Liver (tissue), 9 donors: ENCODE results near the gene LGALSL. TPM values are rescaled to one million over a fixed set of nuclear protein-coding genes. Genes with fewer than 3 reads are reported as not detected.

ENCODE experiments used
- DNase-seq: peaks from one replicate; pipeline ENCODE4 v3.0.0-alpha.2; 2017; ENCODE audit warnings: low spot score
- H3K27ac ChIP-seq, 2 donors: one replicate each; pipeline ENCODE4 v1.7.0; 2013; ENCODE audit warnings: inconsistent platforms in 2 of 2, low read length in 2 of 2, control low read depth in 1 of 2, low read depth in 1 of 2, mild to moderate bottlenecking in 1 of 2
- H3K27me3 ChIP-seq, 4 donors: one replicate each; pipeline versions ENCODE4 v1.6.1 to v1.7.0; 2013; ENCODE audit warnings: low read length in 3 of 4, inconsistent platforms in 1 of 4, mild to moderate bottlenecking in 1 of 4, moderate library complexity in 1 of 4; ENCODE audit not compliant: control insufficient read depth in 4 of 4, insufficient read depth in 4 of 4
- H3K36me3 ChIP-seq, 4 donors: one replicate each; pipeline versions ENCODE4 v1.6.1 to v1.7.0; 2013; ENCODE audit warnings: low read length in 3 of 4, mild to moderate bottlenecking in 3 of 4, low read depth in 1 of 4, moderate library complexity in 1 of 4; ENCODE audit not compliant: control insufficient read depth in 4 of 4, insufficient read depth in 3 of 4
- H3K4me1 ChIP-seq, 4 donors: one replicate each; pipeline versions ENCODE4 v1.6.1 to v1.7.0; 2013; ENCODE audit warnings: low read length in 3 of 4, mild to moderate bottlenecking in 3 of 4, moderate library complexity in 1 of 4; ENCODE audit not compliant: control insufficient read depth in 4 of 4, insufficient read depth in 4 of 4
- H3K4me3 ChIP-seq, 3 donors: one replicate each; pipeline versions ENCODE4 v1.6.1 to v1.7.0; 2013; ENCODE audit warnings: low read length in 3 of 3, control low read depth in 1 of 3, low read depth in 1 of 3, mild to moderate bottlenecking in 1 of 3
- H3K9ac ChIP-seq, 2 donors: one replicate each; pipeline ENCODE4 v1.7.0; 2013; ENCODE audit warnings: low read length in 2 of 2, mild to moderate bottlenecking in 2 of 2, moderate library complexity in 2 of 2, control low read depth in 1 of 2, low read depth in 1 of 2
- H3K9me3 ChIP-seq, 4 donors: one replicate each; pipeline versions ENCODE4 v1.6.1 to v1.7.0; 2013; ENCODE audit warnings: low read length in 3 of 4; ENCODE audit not compliant: control insufficient read depth in 4 of 4
- ATF3 ChIP-seq: IDR thresholded peaks from 2 replicates; pipeline ENCODE4 v1.6.1; 2016; ENCODE audit warnings: antibody characterized with exemption
- CTCF ChIP-seq: fragments of 150-350 bp; IDR thresholded peaks from 2 replicates; pipeline ENCODE4 v1.5.1; 2017; ENCODE audit warnings: improper control_type of control experiment, low read depth, low read length; ENCODE audit not compliant: missing input control
- EGR1 ChIP-seq, 2 donors: IDR thresholded peaks; 2 replicates each; pipeline ENCODE4 v1.6.1; 2016 to 2018; ENCODE audit warnings: antibody characterized with exemption in 2 of 2, low read depth in 2 of 2
- FOXA1 ChIP-seq: IDR thresholded peaks from 2 replicates; pipeline ENCODE4 v1.6.1; 2016; ENCODE audit warnings: antibody characterized with exemption
- FOXA2 ChIP-seq: IDR thresholded peaks from 2 replicates; pipeline ENCODE4 v1.6.1; 2016; ENCODE audit warnings: antibody characterized with exemption
- GABPA ChIP-seq, 2 donors: IDR thresholded peaks in 1 of 2; conservative IDR thresholded peaks in 1 of 2; 2 replicates each; pipeline ENCODE4 v1.6.1; 2016; ENCODE audit warnings: antibody characterized with exemption in 2 of 2, mild to moderate bottlenecking in 1 of 2, moderate library complexity in 1 of 2
- HNF4A ChIP-seq, 2 donors: conservative IDR thresholded peaks; 2 replicates each; pipeline ENCODE4 v1.6.1; 2016; ENCODE audit warnings: antibody characterized with exemption in 2 of 2, mild to moderate bottlenecking in 2 of 2
- HNF4G ChIP-seq: IDR thresholded peaks from 2 replicates; pipeline ENCODE4 v1.6.1; 2016; ENCODE audit warnings: antibody characterized with exemption
- JUND ChIP-seq, 2 donors: IDR thresholded peaks; 2 replicates each; pipeline ENCODE4 v1.6.1; 2016; ENCODE audit warnings: antibody characterized with exemption in 2 of 2
- NR2F2 ChIP-seq: IDR thresholded peaks from 2 replicates; pipeline ENCODE4 v1.6.1; 2016; ENCODE audit warnings: antibody characterized with exemption
- RAD21 ChIP-seq, 2 donors: IDR thresholded peaks; 2 replicates each; pipeline ENCODE4 v1.6.1; 2016; ENCODE audit warnings: antibody characterized with exemption in 2 of 2, mild to moderate bottlenecking in 2 of 2
- REST ChIP-seq: IDR thresholded peaks from 2 replicates; pipeline ENCODE4 v1.6.1; 2016; ENCODE audit warnings: antibody characterized with exemption, mild to moderate bottlenecking
- RXRA ChIP-seq, 2 donors: IDR thresholded peaks; 2 replicates each; pipeline ENCODE4 v1.6.1; 2017 to 2018; ENCODE audit warnings: antibody characterized with exemption in 2 of 2, mild to moderate bottlenecking in 1 of 2
- SP1 ChIP-seq: IDR thresholded peaks from 2 replicates; pipeline ENCODE4 v1.6.1; 2018; ENCODE audit warnings: antibody characterized with exemption, mild to moderate bottlenecking
- TAF1 ChIP-seq: conservative IDR thresholded peaks from 2 replicates; pipeline ENCODE4 v1.6.1; 2016; ENCODE audit warnings: antibody characterized with exemption, mild to moderate bottlenecking
- YY1 ChIP-seq: IDR thresholded peaks from 2 replicates; pipeline ENCODE4 v1.6.1; 2016; ENCODE audit warnings: antibody characterized with exemption, mild to moderate bottlenecking
- ZBTB33 ChIP-seq: IDR thresholded peaks from 2 replicates; pipeline ENCODE4 v1.6.1; 2016; ENCODE audit warnings: antibody characterized with exemption
- WGBS: extraction: QIAGEN DNeasy Blood & Tissue Kit; methylation state at CpG from one replicate; pipeline ENCODE4 v1.1.7; 2013; 5-methylcytosine and 5-hydroxymethylcytosine counted together
- polyA plus RNA-seq, 2 donors: library from polyadenylated mRNA; stranded (reverse) in 1 of 2; unstranded in 1 of 2; fragments of 200-250 nt in 1 of 2; fragments of >200 nt in 1 of 2; fragmentation: Nextera tagmentation in 1 of 2; extraction: Ambion mirVana in 1 of 2; gene quantifications; one replicate each; pipeline versions ENCODE4 v1.2.1 to v1.2.3, GENCODE V29; 2013 to 2015
- total RNA-seq, 2 donors: library from RNA; depleted of rRNA; stranded (reverse); fragments of >200 nt; gene quantifications; one replicate each; pipeline ENCODE4 v1.2.3, GENCODE V29; 2014
- TF ChIP-seq, protein P1 (sequence below): IDR thresholded peaks from 2 replicates; pipeline ENCODE4 v1.6.1; 2016; ENCODE audit warnings: antibody characterized with exemption
- donor health status: healthy.
- donor health status: healthy.
- donor health status: healthy.
- donor health status: healthy.
- donor health status: healthy.

The LGALSL gene
- total and polyA plus RNA-seq, 4 donors, result 2.4 to 8.7 (median 3.8) TPM

DNA sequence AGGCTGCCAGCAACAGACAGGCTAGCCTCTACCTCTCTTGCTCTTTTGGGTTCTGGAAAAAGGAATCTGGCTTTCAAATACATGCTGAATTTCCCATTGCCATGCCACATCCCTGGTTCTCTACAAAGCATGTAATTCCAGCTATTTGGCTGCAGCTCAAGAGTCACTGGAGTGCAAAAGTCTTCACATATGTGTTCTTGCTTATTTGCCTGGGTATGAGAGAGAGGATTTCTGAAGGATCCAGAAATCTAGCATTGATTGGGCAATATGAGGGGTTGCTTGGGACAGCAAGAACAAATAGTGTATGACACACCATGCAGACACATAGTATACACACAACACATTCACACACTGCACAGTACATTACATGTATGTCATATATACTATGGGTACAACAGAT is 30.7 kb upstream of the LGALSL start (continued):
- TF ChIP-seq REST, result no peak

DNA sequence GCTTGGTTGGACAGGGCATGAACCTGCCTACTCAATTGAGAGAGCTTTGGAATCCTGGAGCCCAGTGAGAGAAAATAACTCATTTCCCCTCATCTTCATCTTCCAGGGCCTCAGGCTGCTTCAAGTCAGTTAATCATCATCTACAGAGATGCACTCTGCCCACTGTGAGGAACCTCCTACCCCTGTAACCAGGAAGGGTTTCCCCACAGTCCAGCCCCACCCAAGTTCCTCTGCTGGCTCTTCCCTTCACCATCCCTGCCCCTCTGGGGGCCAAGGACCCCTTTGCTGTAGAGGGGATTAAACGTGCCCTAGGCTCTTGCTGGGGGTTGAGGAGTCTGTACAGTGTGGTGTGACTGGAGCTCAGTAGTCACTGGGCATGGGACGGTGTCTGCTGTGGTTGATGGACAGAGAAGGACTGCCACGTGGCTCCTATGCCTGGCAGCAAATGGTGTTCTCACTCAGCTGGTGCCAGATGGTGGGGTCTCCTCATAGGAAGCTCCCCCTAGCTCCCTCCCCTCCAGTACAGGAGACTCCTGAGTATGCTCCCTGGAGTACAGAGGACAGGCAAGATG is 29.5 kb upstream of the LGALSL start:
- 91% methylated on average over 3 of the region's 3 CpGs for WGBS
- no peak for DNase-seq
- Histone ChIP-seq H3K4me3 (no peak overlapping the region), H3K9ac (no peak overlapping the region), H3K27me3 (no peaks in the 10 kb centered on the region), H3K4me1 (peaks cover 0 to 5% (median 1%) of the 10 kb centered on the region in 4 donors), H3K9me3 (no peaks in the 10 kb centered on the region), H3K27ac (no peak overlapping the region), H3K36me3 (no peaks in the 10 kb centered on the region)
- TF ChIP-seq SP1, result no peak
- TF ChIP-seq TAF1, result no peak
- TF ChIP-seq YY1, result no peak
- TF ChIP-seq ZBTB33, result no peak
- no peak for TF ChIP-seq HNF4A (conservative IDR thresholded peaks at IDR 0.05)
- TF ChIP-seq FOXA1, result no peak
- TF ChIP-seq GABPA (IDR thresholded peaks at IDR 0.05 in 1 of 2, conservative IDR thresholded peaks at IDR 0.05 in 1 of 2), result no peak
- TF ChIP-seq REST, result no peak
- no peak for TF ChIP-seq CTCF
- no peak for TF ChIP-seq FOXA2
- no peak for TF ChIP-seq ATF3
- TF ChIP-seq EGR1 (IDR thresholded peaks at IDR 0.05; ENCODE audit: low read depth in 2 of 2), result no peak
- TF ChIP-seq, protein P1, sequence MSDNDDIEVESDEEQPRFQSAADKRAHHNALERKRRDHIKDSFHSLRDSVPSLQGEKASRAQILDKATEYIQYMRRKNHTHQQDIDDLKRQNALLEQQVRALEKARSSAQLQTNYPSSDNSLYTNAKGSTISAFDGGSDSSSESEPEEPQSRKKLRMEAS, result no peak
- no peak for TF ChIP-seq RAD21 (IDR thresholded peaks at IDR 0.05)
- no peak for TF ChIP-seq JUND (IDR thresholded peaks at IDR 0.05)
- TF ChIP-seq NR2F2, result no peak
- TF ChIP-seq HNF4G, result no peak
- no peak for TF ChIP-seq RXRA (IDR thresholded peaks at IDR 0.05)
